HG02938 (cell line): ENCODE results near the gene FHAD1.
"Not testable (repeated sequence)": the region's sequence is repeated elsewhere in the genome, so short reads cannot be mapped to it uniquely, and the experiment has no call there.

Experiments
- ATAC-seq: cut with Tn5 transposase; IDR thresholded peaks from one replicate; pipeline ENCODE4 v1.9.1; 2021; ENCODE audit warnings: mild to moderate bottlenecking, moderate library complexity; ENCODE audit not compliant: unreplicated experiment

Gene FHAD1

GRCh38 chr1:15303935-15304334, 56.9 kb downstream of the FHAD1 start:
- no peak for ATAC-seq

- no peak for ATAC-seq
Measured at GRCh38 chr1:15304708-15305467, 57.9 kb downstream of the FHAD1 start.

GRCh38 chr1:15305468-15305770, 58.4 kb downstream of the FHAD1 start:
- no peak for ATAC-seq

- ATAC-seq: not testable (repeated sequence)
Measured at GRCh38 chr1:15306352-15306751, 59.3 kb downstream of the FHAD1 start.

GRCh38 chr1:15308135-15308534, 61.1 kb downstream of the FHAD1 start:
- no peak for ATAC-seq

GRCh38 chr1:15308621-15309027, 61.6 kb downstream of the FHAD1 start:
- no peak for ATAC-seq

GRCh38 chr1:15309687-15310086, 62.7 kb downstream of the FHAD1 start:
- ATAC-seq: no peak

GRCh38 chr1:15310544-15310943, 63.5 kb downstream of the FHAD1 start:
- no peak for ATAC-seq

GRCh38 chr1:15311122-15311822, 64.2 kb downstream of the FHAD1 start:
- no peak for ATAC-seq

- no peak for ATAC-seq
Measured at GRCh38 chr1:15311880-15312279, 64.9 kb downstream of the FHAD1 start.

- no peak for ATAC-seq
Measured at GRCh38 chr1:15312626-15313411, 65.8 kb downstream of the FHAD1 start.

GRCh38 chr1:15314328-15315281, 67.6 kb downstream of the FHAD1 start:
- ATAC-seq: no peak

GRCh38 chr1:15315815-15316214, 68.8 kb downstream of the FHAD1 start:
- no peak for ATAC-seq

GRCh38 chr1:15316510-15316909, 69.5 kb downstream of the FHAD1 start:
- ATAC-seq: no peak

- no peak for ATAC-seq
Measured at GRCh38 chr1:15320267-15320666, 73.2 kb downstream of the FHAD1 start.

- ATAC-seq: no peak
Measured at GRCh38 chr1:15321601-15322000, 74.6 kb downstream of the FHAD1 start.

- ATAC-seq: no peak
Measured at GRCh38 chr1:15322648-15323350, 75.8 kb downstream of the FHAD1 start.

GRCh38 chr1:15323351-15323988, 76.4 kb downstream of the FHAD1 start:
- ATAC-seq: no peak

GRCh38 chr1:15323989-15324868, 77.2 kb downstream of the FHAD1 start:
- ATAC-seq: no peak
